Measurements from ENCODE around the gene RAB30. TPM values are rescaled to one million over a fixed set of nuclear protein-coding genes. Genes with fewer than 3 reads are reported as not detected.

Gene RAB30
- total RNA-seq, 4 donors from 2014 or later, result 12.4 to 113 (median 48.4) TPM

- H3K4me3 ChIP-seq, result no peak overlapping the region
- intact Hi-C loops (cut with DNase I; ENCODE audit: low total_unique reads), result no loop called here
- H3K36me3 ChIP-seq, result no peaks in the 10 kb centered on the region
- no peak for DNase-seq
- H3K27me3 ChIP-seq, result no peaks in the 10 kb centered on the region
- no peak overlapping the region for H3K27ac ChIP-seq
- no peaks in the 10 kb centered on the region for H3K4me1 ChIP-seq
- H3K9me3 ChIP-seq, result no peaks in the 10 kb centered on the region
- no peak for TF ChIP-seq POLR2A (IDR thresholded peaks at IDR 0.05)
- no peak for TF ChIP-seq CTCF (IDR thresholded peaks at IDR 0.05)
Measured at GRCh38 chr11:83002053-83002452, 69.6 kb downstream of the RAB30 start.

- Histone ChIP-seq H3K36me3 (no peaks in the 10 kb centered on the region), H3K4me3 (no peak overlapping the region), H3K27ac (no peak overlapping the region), H3K9me3 (no peaks in the 10 kb centered on the region), H3K4me1 (peaks cover 0 to 8% of the 10 kb centered on the region in 2 donors), H3K27me3 (no peaks in the 10 kb centered on the region)
- no peak for DNase-seq
- TF ChIP-seq POLR2A (IDR thresholded peaks at IDR 0.05), result no peak
- no peak for TF ChIP-seq CTCF (IDR thresholded peaks at IDR 0.05)
- intact Hi-C loops (cut with DNase I; ENCODE audit: low total_unique reads), result no loop called here
Measured at GRCh38 chr11:83000381-83000780, 71.3 kb downstream of the RAB30 start.

GRCh38 chr11:82999232-82999631 lies 72.5 kb downstream of the RAB30 start:
- H3K4me3 ChIP-seq, result no peak overlapping the region
- H3K27me3 ChIP-seq, result no peaks in the 10 kb centered on the region
- peaks cover 0 to 8% of the 10 kb centered on the region in 2 donors for H3K4me1 ChIP-seq
- DNase-seq, result no peak
- TF ChIP-seq POLR2A (IDR thresholded peaks at IDR 0.05), result no peak
- no peak for TF ChIP-seq CTCF (IDR thresholded peaks at IDR 0.05)
- H3K27ac ChIP-seq, result no peak overlapping the region
- no peaks in the 10 kb centered on the region for H3K36me3 ChIP-seq
- no peaks in the 10 kb centered on the region for H3K9me3 ChIP-seq
- intact Hi-C loops (cut with DNase I; ENCODE audit: low total_unique reads), result no loop called here

- intact Hi-C loops (cut with DNase I; ENCODE audit: low total_unique reads), result no loop called here
- no peaks in the 10 kb centered on the region for H3K36me3 ChIP-seq
- no peak overlapping the region for H3K4me3 ChIP-seq
- H3K4me1 ChIP-seq, result peaks cover 0 to 8% of the 10 kb centered on the region in 2 donors
- no peak for DNase-seq
- H3K27ac ChIP-seq, result peak overlapping the region in 1 of 2 donors; percentile 13
- TF ChIP-seq CTCF (IDR thresholded peaks at IDR 0.05), result no peak
- TF ChIP-seq POLR2A (IDR thresholded peaks at IDR 0.05), result no peak
- H3K9me3 ChIP-seq, result no peaks in the 10 kb centered on the region
- H3K27me3 ChIP-seq, result no peaks in the 10 kb centered on the region
Measured at GRCh38 chr11:82998697-82999096, 73.0 kb downstream of the RAB30 start.

- Histone ChIP-seq H3K4me1 (peaks cover 0 to 8% of the 10 kb centered on the region in 2 donors), H3K9me3 (no peaks in the 10 kb centered on the region), H3K27ac (peak overlapping the region; percentile 64 to 72), H3K36me3 (no peaks in the 10 kb centered on the region), H3K27me3 (no peaks in the 10 kb centered on the region), H3K4me3 (no peak overlapping the region)
- intact Hi-C loops (cut with DNase I; ENCODE audit: low total_unique reads), result no loop called here
- DNase-seq, result no peak
- TF ChIP-seq POLR2A (IDR thresholded peaks at IDR 0.05), result no peak
- TF ChIP-seq CTCF (IDR thresholded peaks at IDR 0.05), result no peak
Measured at GRCh38 chr11:82996966-82997606, 74.6 kb downstream of the RAB30 start.
